Endothelial cell of umbilical vein (primary cell): Measurements from ENCODE around the gene HASPIN. TPM values are rescaled to one million over a fixed set of nuclear protein-coding genes. Genes with fewer than 3 reads are reported as not detected.

ENCODE experiments used
- BruUV-seq: library from RNA; stranded (reverse); fragments of 400-500 nt; replicated peaks from 2 replicates; lab custom pipeline; 2021; lab: Mats Ljungman, UMichigan
- CTCF ChIA-PET: fragments of 300-600, 350-600 bp; sonication (Branson Sonifier 250); formaldehyde crosslinking; loops from one replicate; lab custom pipeline; 2021; ENCODE audit warnings: antibody characterized with exemption, inconsistent platforms; lab: Charles Lee
- POLR2A ChIA-PET: fragments of 300-600, 350-600 bp; sonication (Branson Sonifier 250); formaldehyde crosslinking; loops from one replicate; lab custom pipeline; 2021; ENCODE audit warnings: antibody characterized with exemption, inconsistent platforms; lab: Charles Lee
- DNase-seq: peaks from one replicate; pipeline ENCODE4 v3.0.0-alpha.2; 2011; ENCODE audit warnings: low read depth, low spot score
- FAIRE-seq: peaks from 2 replicates; lab custom pipeline; 2011; peaks lifted over from hg19 to GRCh38; lab: Jason Lieb, UNC
- H2AFZ ChIP-seq: 2 replicates; pipeline ENCODE4 v1.6.0; 2012; ENCODE audit warnings: low read depth, low read length, control low read depth, inconsistent platforms
- H3K27ac ChIP-seq: 2 replicates; pipeline ENCODE4 v1.5.1; 2011; ENCODE audit warnings: low read depth, mild to moderate bottlenecking, control low read depth, low read length, moderate library complexity; ENCODE audit not compliant: insufficient read depth
- H3K27me3 ChIP-seq, 2 experiments: 2 replicates each; pipeline versions ENCODE4 v1.6.0 to v1.6.1; 2011; ENCODE audit warnings: low read length in 2 of 2, mixed read lengths in 1 of 2; ENCODE audit not compliant: control insufficient read depth in 2 of 2, insufficient read depth in 2 of 2
- H3K36me3 ChIP-seq, 2 experiments: 2 replicates in 1 of 2; 3 replicates in 1 of 2; pipeline ENCODE4 v1.5.1; 2011; ENCODE audit warnings: low read length in 2 of 2, mild to moderate bottlenecking in 1 of 2, moderate library complexity in 1 of 2; ENCODE audit not compliant: control insufficient read depth in 2 of 2, insufficient read depth in 2 of 2; ENCODE audit errors: extremely low read depth in 1 of 2
- H3K4me1 ChIP-seq: 3 replicates; pipeline ENCODE4 v1.5.1; 2011; ENCODE audit warnings: mild to moderate bottlenecking, low read length; ENCODE audit not compliant: control insufficient read depth, insufficient read depth; ENCODE audit errors: extremely low read depth
- H3K4me2 ChIP-seq: 2 replicates; pipeline ENCODE4 v1.6.1; 2011; ENCODE audit warnings: low read length, control low read depth, mixed read lengths; ENCODE audit not compliant: insufficient read depth
- H3K4me3 ChIP-seq, 3 experiments: fragments of 200-600 bp in 1 of 3; sonication (generic), shearing (Covaris generic) in 1 of 3; replicated peaks in 1 of 3; 2 replicates each; pipeline ENCODE4 v1.5.1; 2011 to 2016; ENCODE audit warnings: control low read depth in 3 of 3, low read length in 3 of 3, mild to moderate bottlenecking in 2 of 3, inconsistent platforms in 1 of 3, low read depth in 1 of 3, moderate library complexity in 1 of 3; ENCODE audit not compliant: insufficient read depth in 1 of 3
- H3K79me2 ChIP-seq: 2 replicates; pipeline ENCODE4 v1.6.0; 2012; ENCODE audit warnings: low read length, inconsistent platforms; ENCODE audit not compliant: control insufficient read depth, insufficient read depth
- H3K9ac ChIP-seq: replicated peaks from 2 replicates; pipeline ENCODE3; 2011; ENCODE audit warnings: low read length, control low read depth; ENCODE audit not compliant: insufficient read depth; ENCODE audit errors: extremely low read depth
- H3K9me1 ChIP-seq: replicated peaks from 3 replicates; pipeline ENCODE4 v1.6.0; 2011; ENCODE audit warnings: mild to moderate bottlenecking, low read length; ENCODE audit not compliant: control insufficient read depth, insufficient read depth; ENCODE audit errors: extremely low read depth
- H3K9me3 ChIP-seq: replicated peaks from 2 replicates; pipeline ENCODE4 v1.5.1; 2012; ENCODE audit warnings: low read length, inconsistent platforms; ENCODE audit not compliant: control insufficient read depth, insufficient read depth
- H4K20me1 ChIP-seq: replicated peaks from 2 replicates; pipeline ENCODE3; 2011; ENCODE audit warnings: mild to moderate bottlenecking, low read length; ENCODE audit not compliant: control insufficient read depth, insufficient read depth; ENCODE audit errors: extremely low read depth
- EZH2 ChIP-seq: IDR thresholded peaks from 2 replicates; pipeline ENCODE4 v1.6.1; 2012; ENCODE audit warnings: borderline replicate concordance, low read depth, mild to moderate bottlenecking, moderate library complexity, low read length, inconsistent platforms; ENCODE audit not compliant: severe bottlenecking
- FOS ChIP-seq: IDR thresholded peaks from 2 replicates; pipeline ENCODE4 v1.6.1; 2011; ENCODE audit warnings: mild to moderate bottlenecking, low read length, moderate library complexity, borderline replicate concordance; ENCODE audit not compliant: insufficient read depth
- GATA2 ChIP-seq: IDR thresholded peaks from 2 replicates; pipeline ENCODE4 v1.7.0; 2011; ENCODE audit warnings: low read depth, mild to moderate bottlenecking, moderate library complexity, mixed read lengths, low read length; ENCODE audit not compliant: insufficient read length, insufficient read depth
- JUN ChIP-seq: IDR thresholded peaks from 2 replicates; pipeline ENCODE4 v1.6.1; 2011; ENCODE audit warnings: borderline replicate concordance, low read depth; ENCODE audit not compliant: insufficient read length, insufficient read depth
- MYC ChIP-seq: IDR thresholded peaks from one replicate; pipeline ENCODE4 v1.6.1; 2011; ENCODE audit warnings: mild to moderate bottlenecking, low read depth, low read length
- POLR2A ChIP-seq: IDR thresholded peaks from 2 replicates; pipeline ENCODE4 v1.6.1; 2012; ENCODE audit warnings: low read depth, mild to moderate bottlenecking, control low read depth, low read length
- POLR2AphosphoS5 ChIP-seq: IDR thresholded peaks from 2 replicates; pipeline ENCODE4 v1.6.1; 2012; ENCODE audit warnings: low read depth, mild to moderate bottlenecking, control low read depth, low read length, moderate library complexity; ENCODE audit not compliant: insufficient read depth
- dilution Hi-C: fragments of 300-500 bp; cut with MboI; formaldehyde crosslinking; loops from one replicate; pipeline ENCODE4 v1.15.0; 2019; ENCODE audit warnings: low sequenced_read_pairs; ENCODE audit not compliant: extremely low pct_ligation_motif_present
- intact Hi-C: fragments of 100-400 bp; cut with micrococcal nuclease; formaldehyde crosslinking; loops from one replicate; pipeline ENCODE4 v1.10.0; 2022
- polyA plus RNA-seq, 4 experiments: library from polyadenylated mRNA; depleted of rRNA in 3 of 4; stranded (reverse) in 3 of 4; unstranded in 1 of 4; fragments of >200 nt; gene quantifications; 2 replicates each; pipeline versions ENCODE4 v1.2.1 to v1.2.3, GENCODE V29; 2011 to 2012; ENCODE audit warnings: missing spikeins in 1 of 4
- total RNA-seq: library from RNA; stranded (reverse); gene quantifications from 2 replicates; pipeline ENCODE4 v1.2.3, GENCODE V29; 2021
- TF ChIP-seq, protein P1 (sequence below): IDR thresholded peaks from 2 replicates; pipeline ENCODE4 v1.6.1; 2011; ENCODE audit not compliant: insufficient read depth, insufficient read length
- TF ChIP-seq, protein P2 (sequence below), 2 donors: IDR thresholded peaks; 1 replicate in 1 of 2; 2 replicates in 1 of 2; pipeline ENCODE4 v1.5.1; 2011; ENCODE audit warnings: low read length in 2 of 2, mild to moderate bottlenecking in 2 of 2, moderate library complexity in 2 of 2, control low read depth in 1 of 2, inconsistent platforms in 1 of 2, low read depth in 1 of 2; ENCODE audit not compliant: insufficient read depth in 1 of 2; ENCODE audit errors: extremely low read depth in 1 of 2

The HASPIN gene
- total and polyA plus RNA-seq, 2 donors (not counting 3 experiments of a cell fraction or from before 2014, with no cell fraction given), result 2.7 to 13.2 TPM

DNA sequence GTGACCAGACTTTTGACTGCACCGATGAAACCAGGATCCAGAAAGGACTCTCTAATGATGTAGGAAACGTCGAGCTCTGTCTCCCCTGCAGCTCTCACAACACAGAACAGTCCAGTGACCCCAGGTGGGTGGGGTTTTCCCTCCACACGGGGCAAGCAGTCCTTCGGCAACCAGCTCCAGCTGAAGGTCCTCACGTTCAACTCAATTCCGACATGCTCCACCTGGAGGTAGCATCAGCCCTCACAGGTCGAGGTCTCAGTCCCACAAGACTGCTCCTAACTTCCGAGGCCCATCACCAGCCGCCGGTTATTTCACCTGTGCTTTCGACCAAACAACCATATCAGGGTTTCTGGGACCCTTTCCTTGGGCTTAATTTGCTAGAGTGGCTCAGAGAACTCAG is 49.1 kb downstream of the HASPIN start:
- Histone ChIP-seq H3K79me2 (no peaks in the 10 kb centered on the region), H3K9me3 (no peaks in the 10 kb centered on the region), H3K36me3 (no peaks in the 10 kb centered on the region), H3K9me1 (no peaks in the 10 kb centered on the region), H3K4me2 (no peak overlapping the region), H2AFZ (no peak overlapping the region), H3K4me3 (no peak overlapping the region), H3K4me1 (no peaks in the 10 kb centered on the region), H3K27me3 (no peaks in the 10 kb centered on the region), H3K27ac (no peak overlapping the region), H3K9ac (no peak overlapping the region), H4K20me1 (no peaks in the 10 kb centered on the region)
- POLR2A ChIA-PET, result no interaction called here
- DNase-seq (no peak), FAIRE-seq (no peak)
- BruUV-seq, result no TSS peak
- TF ChIP-seq POLR2A, result no peak
- no peak for TF ChIP-seq FOS
- TF ChIP-seq, protein P1, sequence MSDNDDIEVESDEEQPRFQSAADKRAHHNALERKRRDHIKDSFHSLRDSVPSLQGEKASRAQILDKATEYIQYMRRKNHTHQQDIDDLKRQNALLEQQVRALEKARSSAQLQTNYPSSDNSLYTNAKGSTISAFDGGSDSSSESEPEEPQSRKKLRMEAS, result no peak
- no peak for TF ChIP-seq POLR2AphosphoS5
- TF ChIP-seq JUN, result no peak
- TF ChIP-seq EZH2, result no peak
- no peak for TF ChIP-seq MYC
- TF ChIP-seq, protein P2, sequence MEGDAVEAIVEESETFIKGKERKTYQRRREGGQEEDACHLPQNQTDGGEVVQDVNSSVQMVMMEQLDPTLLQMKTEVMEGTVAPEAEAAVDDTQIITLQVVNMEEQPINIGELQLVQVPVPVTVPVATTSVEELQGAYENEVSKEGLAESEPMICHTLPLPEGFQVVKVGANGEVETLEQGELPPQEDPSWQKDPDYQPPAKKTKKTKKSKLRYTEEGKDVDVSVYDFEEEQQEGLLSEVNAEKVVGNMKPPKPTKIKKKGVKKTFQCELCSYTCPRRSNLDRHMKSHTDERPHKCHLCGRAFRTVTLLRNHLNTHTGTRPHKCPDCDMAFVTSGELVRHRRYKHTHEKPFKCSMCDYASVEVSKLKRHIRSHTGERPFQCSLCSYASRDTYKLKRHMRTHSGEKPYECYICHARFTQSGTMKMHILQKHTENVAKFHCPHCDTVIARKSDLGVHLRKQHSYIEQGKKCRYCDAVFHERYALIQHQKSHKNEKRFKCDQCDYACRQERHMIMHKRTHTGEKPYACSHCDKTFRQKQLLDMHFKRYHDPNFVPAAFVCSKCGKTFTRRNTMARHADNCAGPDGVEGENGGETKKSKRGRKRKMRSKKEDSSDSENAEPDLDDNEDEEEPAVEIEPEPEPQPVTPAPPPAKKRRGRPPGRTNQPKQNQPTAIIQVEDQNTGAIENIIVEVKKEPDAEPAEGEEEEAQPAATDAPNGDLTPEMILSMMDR (IDR thresholded peaks at IDR 0.05; ENCODE audit: extremely low read depth in 1 of 2, insufficient read depth in 1 of 2, low read depth in 1 of 2, low read length in 2 of 2), result no peak
- TF ChIP-seq GATA2, result no peak
- dilution Hi-C loops, result no loop called here
- intact Hi-C loops, result no loop called here
- CTCF ChIA-PET, result interaction anchor here (0.7 to 2.3 kb wide), 2 partner anchors 35 to 1127 kb away, joined by 3 to 11 read pairs; no protein-coding TSS in a partner anchor
